HCT116 (cell line): ENCODE data around the gene LAMTOR4. TPM values are rescaled to one million over a fixed set of nuclear protein-coding genes. Genes with fewer than 3 reads are reported as not detected.
A peak's percentile ranks its signal among the peaks of the same experiment; 100 is the strongest.

ENCODE experiments used
- ATAC-seq: fragments of 200-7000 bp; cut with Tn5 transposase; 2 replicates; pipeline ENCODE4 v1.9.1; 2020; ENCODE audit warnings: mild to moderate bottlenecking, moderate library complexity
- BruUV-seq: library from RNA; stranded (reverse); fragments of 400-500 nt; replicated peaks from 2 replicates; lab custom pipeline; 2021; lab: Mats Ljungman, UMichigan
- CTCF ChIA-PET: fragments of 300-600 bp; sonication (Branson Sonifier 250); formaldehyde crosslinking; loops from one replicate; lab custom pipeline; 2021; ENCODE audit warnings: antibody characterized with exemption; lab: Charles Lee
- POLR2A ChIA-PET: fragments of 300-600, 350-600 bp; sonication (Branson Sonifier 250); formaldehyde crosslinking; loops from one replicate; lab custom pipeline; 2021; ENCODE audit warnings: antibody characterized with exemption; lab: Charles Lee
- RAD21 ChIA-PET, 2 experiments: fragments of 300-600 bp; sonication (Branson Sonifier 250); formaldehyde crosslinking; loops; one replicate each; lab custom pipeline; 2023; ENCODE audit warnings: low total read pairs in 2 of 2; ENCODE audit not compliant: uncharacterized antibody in 2 of 2, unreplicated experiment in 2 of 2, low non-redundant PET in 1 of 2; lab: Charles Lee
- DNase-seq: peaks from one replicate; pipeline ENCODE4 v3.0.0-alpha.2; 2010; ENCODE audit warnings: low read depth, low spot score
- H2AFZ ChIP-seq: fragments of 200-600 bp; shearing (Covaris generic), sonication (generic); 2 replicates; pipeline ENCODE4 v1.6.1; 2017; ENCODE audit warnings: low read depth, mixed run types, mixed read lengths, antibody characterized with exemption, low read length; ENCODE audit not compliant: poor library complexity, severe bottlenecking
- H3K27ac ChIP-seq: 2 replicates; pipeline ENCODE4 v1.5.1; 2012; ENCODE audit warnings: low read depth, low read length
- H3K27me3 ChIP-seq: fragments of 200-600 bp; sonication (generic); 2 replicates; pipeline ENCODE4 v1.6.1; 2016; ENCODE audit warnings: mixed run types, low read length, mixed read lengths; ENCODE audit not compliant: insufficient read depth
- H3K36me3 ChIP-seq, 2 experiments: fragments of 200-500 bp in 1 of 2; fragments of 200-600 bp in 1 of 2; sonication (Bioruptor generic) in 1 of 2; sonication (generic) in 1 of 2; 2 replicates each; pipeline versions ENCODE4 v1.5.1 to v1.6.1; 2014 to 2016; ENCODE audit warnings: low read length in 2 of 2, inconsistent platforms in 1 of 2, mixed read lengths in 1 of 2, mixed run types in 1 of 2; ENCODE audit not compliant: insufficient read depth in 2 of 2, control insufficient read depth in 1 of 2
- H3K4me1 ChIP-seq, 2 experiments: fragments of 200-600 bp in 1 of 2; sonication (generic) in 1 of 2; 2 replicates each; pipeline versions ENCODE4 v1.5.1 to v1.6.1; 2012 to 2017; ENCODE audit warnings: low read length in 2 of 2, inconsistent platforms in 1 of 2, mild to moderate bottlenecking in 1 of 2, mixed read lengths in 1 of 2, mixed run types in 1 of 2, moderate library complexity in 1 of 2; ENCODE audit not compliant: insufficient read depth in 2 of 2, control insufficient read depth in 1 of 2
- H3K4me2 ChIP-seq: fragments of 200-600 bp; sonication (generic); 2 replicates; pipeline ENCODE4 v1.6.1; 2017; ENCODE audit warnings: mixed run types, low read length, mixed read lengths
- H3K4me3 ChIP-seq, 2 experiments: fragments of 200-600 bp in 1 of 2; sonication (generic) in 1 of 2; replicated peaks in 1 of 2; 2 replicates each; pipeline ENCODE4 v1.5.1; 2011 to 2016; ENCODE audit warnings: low read length in 2 of 2, control low read depth in 1 of 2, low read depth in 1 of 2, mild to moderate bottlenecking in 1 of 2, mixed read lengths in 1 of 2, mixed run types in 1 of 2
- H3K79me2 ChIP-seq: fragments of 200-600 bp; sonication (generic); 2 replicates; pipeline ENCODE4 v1.6.1; 2017; ENCODE audit warnings: mild to moderate bottlenecking, mixed run types, low read length, moderate library complexity, mixed read lengths; ENCODE audit not compliant: insufficient read depth
- H3K9ac ChIP-seq: fragments of 200-600 bp; sonication (generic); 2 replicates; pipeline ENCODE4 v1.6.1; 2016; ENCODE audit warnings: low read length, mixed read lengths
- H3K9me2 ChIP-seq: fragments of 200-600 bp; sonication (generic), shearing (Covaris generic); 2 replicates; pipeline ENCODE4 v1.6.1; 2017; ENCODE audit warnings: mixed run types, mild to moderate bottlenecking, moderate library complexity; ENCODE audit not compliant: insufficient read depth
- H3K9me3 ChIP-seq, 2 experiments: fragments of 200-500 bp in 1 of 2; fragments of 200-600 bp in 1 of 2; sonication (Bioruptor generic) in 1 of 2; sonication (generic) in 1 of 2; 2 replicates each; pipeline ENCODE4 v1.6.1; 2014 to 2017; ENCODE audit warnings: low read length in 2 of 2, mixed read lengths in 2 of 2, inconsistent platforms in 1 of 2, low read depth in 1 of 2, mild to moderate bottlenecking in 1 of 2, mixed run types in 1 of 2, moderate library complexity in 1 of 2; ENCODE audit not compliant: control insufficient read depth in 1 of 2, insufficient read depth in 1 of 2
- H4K20me1 ChIP-seq: fragments of 200-600 bp; sonication (generic), shearing (Covaris generic); 2 replicates; pipeline ENCODE4 v1.6.1; 2017; ENCODE audit warnings: mixed run types, mild to moderate bottlenecking, moderate library complexity; ENCODE audit not compliant: insufficient read depth
- CEBPB ChIP-seq: IDR thresholded peaks from 2 replicates; pipeline ENCODE4 v1.6.1; 2012; ENCODE audit warnings: low read depth
- EZH2 ChIP-seq: fragments of 200-600 bp; sonication (generic); IDR thresholded peaks from 2 replicates; pipeline ENCODE4 v1.6.1; 2017; ENCODE audit warnings: antibody characterized with exemption, mixed run types
- EZH2phosphoT487 ChIP-seq: fragments of 200-600 bp; IDR thresholded peaks from 2 replicates; pipeline ENCODE4 v1.6.1; 2018; ENCODE audit warnings: antibody characterized with exemption, borderline replicate concordance
- POLR2AphosphoS5 ChIP-seq: IDR thresholded peaks from 2 replicates; pipeline ENCODE4 v1.6.1; 2011; ENCODE audit warnings: mild to moderate bottlenecking, low read depth, low read length, moderate library complexity
- SP1 ChIP-seq: IDR thresholded peaks from 2 replicates; pipeline ENCODE4 v1.6.1; 2012; ENCODE audit warnings: low read depth
- SRF ChIP-seq: IDR thresholded peaks from 2 replicates; pipeline ENCODE4 v1.6.1; 2012; ENCODE audit warnings: low read depth
- ZNF274 ChIP-seq: fragments of 200-500 bp; sonication (Bioruptor generic); IDR thresholded peaks from 2 replicates; pipeline ENCODE4 v1.6.1; 2014; ENCODE audit warnings: mild to moderate bottlenecking, low read depth, low read length, inconsistent platforms
- intact Hi-C: fragments of 100-400 bp; cut with micrococcal nuclease; formaldehyde crosslinking; loops from 2 replicates; pipeline ENCODE4 v1.10.0; 2022
- total RNA-seq: library from RNA; stranded (reverse); gene quantifications from one replicate; pipeline ENCODE4 v1.2.1, GENCODE V29; 2021; ENCODE audit not compliant: unreplicated experiment

The LAMTOR4 gene
- total RNA-seq, 1 experiment from 2014 or later: 152 TPM

DNA sequence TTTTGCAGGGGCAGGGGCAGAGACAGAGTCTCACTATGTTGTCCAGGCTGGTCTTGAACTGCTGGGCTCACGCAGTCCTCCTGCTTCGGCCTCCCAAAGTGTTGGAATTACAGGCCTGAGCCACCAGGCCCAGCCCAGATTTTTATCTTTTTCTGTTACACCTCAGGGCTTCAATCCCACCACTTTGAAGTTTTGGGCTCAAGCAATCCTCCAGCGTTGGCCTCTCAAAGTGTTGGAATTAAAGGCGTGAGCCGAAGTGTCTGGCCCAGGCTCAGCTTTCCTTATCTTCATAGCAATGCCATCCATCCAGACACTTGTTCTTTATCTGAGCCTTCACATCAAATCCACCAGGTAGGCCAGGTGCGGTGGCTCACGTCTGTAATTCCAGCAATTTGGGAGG lies 33.7 kb upstream of the LAMTOR4 start:
- Histone ChIP-seq H3K4me1 (peaks cover under 1 to 12% of the 10 kb centered on the region in 2 experiments), H3K9me2 (no peaks in the 10 kb centered on the region), H3K27me3 (no peaks in the 10 kb centered on the region), H3K27ac (no peak overlapping the region), H3K4me2 (no peak overlapping the region), H3K79me2 (peaks cover 11% of the 10 kb centered on the region), H3K9ac (no peak overlapping the region), H3K9me3 (no peaks in the 10 kb centered on the region), H3K36me3 (peaks cover 3 to 5% of the 10 kb centered on the region in 2 experiments; a peak in 3 of 4 replicates), H2AFZ (no peak overlapping the region), H4K20me1 (no peaks in the 10 kb centered on the region), H3K4me3 (no peak overlapping the region)
- intact Hi-C loops: no loop called here
- ChIA-PET RAD21 (no interaction called here), CTCF (no interaction called here), POLR2A (interaction anchor here (0.7 kb wide), 1 partner anchor 10 kb away, joined by 3 read pairs; no protein-coding TSS in a partner anchor)
- no peak for DNase-seq
- BruUV-seq: no TSS peak
- ATAC-seq: no peak
- TF ChIP-seq SP1: no peak
- no peak for TF ChIP-seq SRF
- TF ChIP-seq POLR2AphosphoS5: no peak
- TF ChIP-seq ZNF274: no peak
- no peak for TF ChIP-seq CEBPB
- no peak for TF ChIP-seq EZH2phosphoT487

DNA sequence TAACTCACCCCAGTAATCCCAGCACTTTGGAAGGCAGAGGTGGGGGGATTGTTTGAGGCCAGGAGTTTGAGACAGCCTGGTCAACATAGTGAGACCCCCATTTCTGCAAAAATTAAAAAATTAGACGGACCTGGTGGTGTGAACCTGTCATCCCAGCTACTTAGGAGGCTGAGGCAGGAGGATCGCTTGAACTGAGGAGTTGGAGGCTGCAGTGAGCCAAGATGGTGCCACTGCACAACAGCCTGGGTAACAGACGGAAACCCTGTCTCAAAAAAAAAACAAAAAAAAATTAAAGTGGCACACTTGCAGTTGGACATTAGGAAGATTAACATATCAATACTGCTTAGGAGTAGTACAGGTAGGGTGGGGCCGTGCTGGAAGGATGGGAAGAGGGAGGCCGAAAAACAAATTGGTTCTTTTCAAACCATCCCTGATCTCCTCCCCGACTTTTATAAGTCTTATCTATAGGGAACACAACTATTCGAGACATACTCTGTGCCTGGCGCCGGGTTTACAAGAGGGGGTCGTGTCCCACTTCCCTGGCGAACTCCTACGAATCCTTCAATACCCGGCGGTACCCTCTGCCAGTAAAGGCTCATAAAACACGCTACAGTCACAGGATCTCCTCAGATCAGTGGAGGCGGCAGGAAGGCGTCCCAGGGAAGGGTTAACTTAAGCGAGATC lies 30.2 kb upstream of the LAMTOR4 start:
- POLR2A ChIA-PET: no interaction called here
- Histone ChIP-seq H3K9me3 (no peaks in the 10 kb centered on the region), H3K4me1 (peaks cover 8 to 20% of the 10 kb centered on the region in 2 experiments), H3K9ac (peak overlapping the region; percentile 87), H3K27ac (peak overlapping the region; percentile 50), H3K4me2 (peak overlapping the region; percentile 91)
- TF ChIP-seq EZH2 (no peak), ZNF274 (no peak)
- TF ChIP-seq, all 23 proteins: peak for 0
- intact Hi-C loops: no loop called here
- no peak for ATAC-seq
- DNase-seq: no peak
- no peaks in the 10 kb centered on the region for H3K36me3 ChIP-seq
- no peak overlapping the region for H2AFZ ChIP-seq
- peak overlapping the region; percentile 90 to 99 for H3K4me3 ChIP-seq
- H3K79me2 ChIP-seq: peaks cover 11% of the 10 kb centered on the region
- H4K20me1 ChIP-seq: no peaks in the 10 kb centered on the region
- no peaks in the 10 kb centered on the region for H3K9me2 ChIP-seq
- BruUV-seq: TSS peak; percentile 59
- H3K27me3 ChIP-seq: no peaks in the 10 kb centered on the region
- ChIA-PET RAD21 (no interaction called here), CTCF (no interaction called here)
